ENCODE results near the gene CLEC2B.

CLEC2B gene

DNA sequence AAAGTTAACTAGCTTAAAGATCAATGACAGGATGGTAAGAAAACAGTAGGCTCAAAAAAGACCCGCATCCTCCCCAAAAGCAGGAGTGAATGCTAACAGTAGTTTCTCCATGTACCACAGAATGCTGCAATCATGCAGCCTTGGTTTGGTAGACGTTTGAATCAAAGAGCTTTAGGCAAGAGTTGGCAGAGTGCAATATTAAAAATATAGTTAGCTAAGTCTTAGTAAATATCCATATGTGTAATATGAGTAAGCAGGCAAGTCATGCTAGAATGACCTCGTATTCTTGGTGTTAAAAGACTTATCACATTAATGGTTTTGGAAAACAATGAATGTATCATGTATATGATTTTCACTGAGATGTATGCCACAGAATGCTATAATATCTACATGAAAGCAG, 60.6 kb downstream of the CLEC2B start:
- DNase-seq (ENCODE audit: low spot score): no peak

GRCh38 chr12:9806714-9807113, 62.4 kb downstream of the CLEC2B start:
- no peak for DNase-seq (ENCODE audit: low spot score)

DNA sequence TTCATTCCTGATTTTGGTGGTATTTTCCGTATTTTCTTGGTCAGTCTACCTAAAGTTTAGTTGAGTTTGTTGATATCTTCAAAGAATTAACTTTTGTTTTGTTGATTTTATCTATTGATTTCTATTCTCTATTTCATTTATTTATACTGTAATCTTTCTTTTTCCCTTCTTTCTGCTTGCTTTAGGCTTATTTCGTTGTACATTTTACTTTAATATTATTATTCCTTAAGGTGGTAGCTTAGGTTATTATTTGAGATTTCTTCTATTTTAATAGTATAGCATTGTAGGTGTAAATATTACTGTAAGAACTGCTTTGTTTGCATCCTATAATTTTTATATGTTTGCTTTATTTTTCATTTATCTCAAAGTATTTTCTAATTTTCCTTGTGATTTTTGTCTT, 63.3 kb downstream of the CLEC2B start:
- DNase-seq (ENCODE audit: low spot score): no peak

All from activated CD4-positive, alpha-beta T cell treated with anti-CD3 and anti-CD28 coated beads, Interleukin-2, Interleukin-4, amounts not matched to agents 100 ng/mL and 50 ng/mL, durations not matched to agents 16 hours and 8 hours (primary cell).